ENCODE data around the gene TMEM134.

DNA sequence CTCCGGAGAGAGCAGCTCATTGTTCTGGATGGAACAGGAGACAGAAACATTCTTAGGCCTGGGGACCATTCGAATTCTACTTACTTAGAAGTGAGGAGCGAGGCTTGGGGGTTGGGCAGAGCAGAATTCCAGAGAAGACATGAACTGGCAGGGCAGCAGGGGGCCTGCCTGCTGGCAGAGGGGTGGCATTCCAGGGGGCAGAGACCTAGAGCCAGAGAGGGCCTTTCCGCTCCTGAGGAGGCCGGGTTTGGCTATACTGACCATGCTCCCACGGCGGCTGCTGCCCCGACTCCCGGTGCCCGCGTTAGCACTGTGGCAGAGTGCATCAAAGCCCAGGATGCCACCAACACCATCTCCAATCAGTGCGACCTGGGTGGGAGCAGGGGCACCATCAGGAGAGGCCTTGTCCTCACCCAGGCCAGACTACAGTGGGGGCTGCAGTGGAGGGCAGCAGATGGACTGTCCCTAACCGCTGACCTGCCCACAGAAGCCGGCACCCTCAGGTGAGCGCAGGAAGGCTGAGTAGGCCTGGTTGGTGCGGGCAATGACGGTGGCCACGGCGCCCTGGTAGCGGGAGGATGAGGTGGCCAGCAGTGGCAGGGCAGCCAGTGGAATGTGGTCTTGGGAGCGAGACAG, 28.7 kb upstream of the TMEM134 start:
- TF ChIP-seq GATA3 (IDR thresholded peaks at IDR 0.05; ENCODE audit: low read depth, low read length) (no peak), GATA2 (IDR thresholded peaks at IDR 0.05; ENCODE audit: low read depth, low read length) (no peak)

Data from SH-SY5Y (cell line).